NCI-H82 (cell line): ENCODE measurements around the gene PDCD10.

ENCODE experiments used
- DNase-seq: peaks from one replicate; lab custom pipeline; 2025; lab: John Stamatoyannopoulos, UW

The PDCD10 gene

DNA sequence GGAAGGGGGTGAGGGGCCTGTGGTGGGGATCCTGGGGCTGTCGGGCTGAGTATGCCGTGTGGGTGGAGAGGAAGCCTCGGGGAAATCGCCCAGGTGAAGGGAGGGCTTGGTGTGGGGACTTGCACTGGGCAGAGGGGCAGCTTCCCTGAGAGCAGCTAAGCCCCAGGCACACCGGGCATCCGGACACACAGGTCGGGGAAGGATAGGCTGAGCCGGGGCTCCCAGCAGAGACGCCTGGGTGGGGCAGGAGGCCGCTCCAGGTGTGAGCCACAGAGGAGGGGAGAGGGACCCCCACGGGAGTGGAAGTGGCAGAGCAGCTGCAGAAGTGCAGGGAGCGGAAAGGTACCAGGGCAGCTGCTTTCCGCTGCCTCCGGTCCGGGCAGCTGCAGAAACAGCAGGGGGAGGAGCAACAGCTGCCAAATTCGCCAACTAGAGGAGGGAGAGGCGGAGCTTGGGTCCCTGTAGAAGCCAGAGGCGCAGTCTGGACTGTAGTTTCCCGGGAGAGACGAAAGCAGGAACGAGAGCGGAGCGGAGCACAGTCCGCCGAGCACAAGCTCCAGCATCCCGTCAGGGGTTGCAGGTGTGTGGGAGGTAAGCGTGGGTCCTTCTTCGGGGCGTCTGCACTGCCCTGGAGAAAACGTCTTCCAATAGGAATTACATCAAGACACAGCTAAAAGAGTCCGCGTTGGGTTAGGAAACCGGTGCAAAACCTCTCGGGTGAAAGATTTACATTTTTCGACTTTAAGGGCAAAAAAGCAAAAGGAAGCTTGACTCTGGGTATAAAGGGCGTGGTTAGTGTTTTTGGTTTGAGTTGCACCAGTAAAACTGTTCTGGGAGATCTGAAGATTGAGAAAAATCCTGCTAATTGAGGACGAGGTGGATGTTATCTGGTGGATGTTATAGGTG, 794 bp upstream of the PDCD10 start, which contains the start of gene SERPINI1:
Gene SERPINI1, plus strand, starts transcription at position 489 of the 906 bp plus-strand sequence. CDS start 53,408 bp downstream, outside the sequence.
- peak; percentile 98 for DNase-seq

GRCh38 chr3:167733961-167734497, 663 bp downstream of the PDCD10 start:
- DNase-seq: peak; percentile 54

GRCh38 chr3:167732313-167733065, 2.2 kb downstream of the PDCD10 start:
- no peak for DNase-seq

- no peak for DNase-seq
These were observed 3.3 kb downstream of the PDCD10 start for GRCh38 chr3:167731393-167731792.

DNA sequence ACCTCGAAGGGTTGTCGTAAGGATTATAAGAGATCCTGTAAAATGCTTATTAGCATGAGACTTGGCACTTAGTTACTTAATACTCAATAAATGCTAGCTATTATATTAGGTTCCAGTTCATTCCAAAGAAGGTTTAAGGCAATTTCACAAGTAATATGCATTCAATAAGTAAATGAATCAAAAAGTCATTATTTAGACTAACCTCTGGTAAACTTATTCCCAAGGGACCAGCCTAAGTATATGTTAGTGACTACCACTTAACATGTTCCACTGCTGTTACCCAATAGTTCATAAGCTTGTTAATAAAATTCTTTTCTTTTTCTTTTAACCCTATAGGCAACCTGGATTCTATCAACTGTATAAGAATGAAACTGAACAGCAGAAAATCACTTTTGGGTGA, 5.1 kb downstream of the PDCD10 start:
- peak; percentile 69 for DNase-seq

DNA sequence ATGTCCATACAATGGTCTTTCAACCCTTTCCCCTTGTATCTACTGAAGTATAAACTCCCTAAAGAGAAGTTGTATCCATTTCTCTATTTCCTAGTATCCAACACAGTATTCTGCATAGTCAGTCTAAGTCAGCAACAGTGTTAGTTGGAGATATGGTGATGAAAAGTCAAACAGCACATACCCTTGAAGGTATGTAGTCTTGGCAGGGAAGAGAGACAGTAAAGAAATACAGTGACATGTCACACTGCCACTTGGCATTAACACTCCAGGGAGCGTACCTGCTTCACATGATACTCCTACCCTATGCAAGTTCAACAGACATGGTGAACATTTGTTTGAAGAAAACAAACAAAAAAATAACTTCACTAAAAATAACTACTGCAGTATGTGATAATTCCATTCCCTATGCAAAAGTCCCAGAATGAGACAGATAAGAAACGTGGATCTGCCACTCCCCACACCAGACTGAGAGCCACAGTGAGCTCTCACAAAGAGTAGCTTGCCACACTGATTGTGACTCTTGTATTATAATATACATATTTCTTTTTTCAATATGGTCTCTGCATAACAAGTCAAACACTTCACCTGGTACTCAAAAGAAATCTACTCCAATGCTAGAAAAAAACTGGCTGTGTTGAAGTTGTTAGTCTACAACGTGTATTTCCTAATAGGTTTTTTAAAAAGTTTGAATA, 5.9 kb downstream of the PDCD10 start:
- no peak for DNase-seq

- no peak for DNase-seq
These were observed 6.5 kb downstream of the PDCD10 start for GRCh38 chr3:167728176-167728575.

GRCh38 chr3:167723872-167724271, 10.8 kb downstream of the PDCD10 start:
- no peak for DNase-seq

DNA sequence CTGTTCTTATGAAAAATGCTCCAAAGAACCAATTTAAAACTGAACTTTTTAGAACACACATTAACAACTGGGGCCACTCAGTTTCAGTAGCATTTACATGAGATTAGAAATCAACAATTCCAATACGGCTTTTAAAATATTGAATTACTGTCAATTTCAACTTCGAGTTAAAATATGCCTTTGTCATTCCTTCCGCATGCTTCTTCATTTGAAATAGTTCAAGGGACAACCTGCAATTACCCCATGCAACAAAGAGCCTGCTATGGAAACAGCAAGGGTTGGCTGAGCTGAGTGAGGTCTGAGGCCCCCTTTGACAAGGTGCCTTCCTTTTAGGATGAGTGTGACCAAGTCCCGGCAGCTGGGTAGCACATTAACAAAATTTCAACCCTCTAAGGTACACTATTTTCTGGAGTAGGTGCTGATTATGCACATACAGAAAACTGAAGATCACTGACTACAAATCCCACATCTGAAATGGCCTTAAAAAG, 11.6 kb downstream of the PDCD10 start:
- no peak for DNase-seq

DNA sequence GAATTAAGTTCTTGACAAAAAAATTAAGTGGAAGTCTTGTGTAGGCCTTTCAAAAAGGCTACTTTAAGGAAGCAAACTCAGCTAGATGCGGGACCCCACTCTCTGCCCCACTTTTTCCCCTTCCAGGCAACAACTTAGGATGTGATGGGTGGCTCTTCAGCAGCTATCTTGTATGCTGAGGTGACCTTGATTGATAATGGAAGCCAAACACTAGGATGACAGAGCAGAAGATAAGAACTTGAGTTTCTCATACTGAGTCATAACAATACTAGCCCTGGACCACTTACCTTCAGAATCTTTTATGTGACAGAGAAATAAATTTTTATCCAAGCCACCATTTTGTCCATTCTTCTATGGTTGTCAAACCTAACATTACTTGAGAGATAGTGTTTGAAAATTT, 16.1 kb downstream of the PDCD10 start:
- DNase-seq: no peak

DNA sequence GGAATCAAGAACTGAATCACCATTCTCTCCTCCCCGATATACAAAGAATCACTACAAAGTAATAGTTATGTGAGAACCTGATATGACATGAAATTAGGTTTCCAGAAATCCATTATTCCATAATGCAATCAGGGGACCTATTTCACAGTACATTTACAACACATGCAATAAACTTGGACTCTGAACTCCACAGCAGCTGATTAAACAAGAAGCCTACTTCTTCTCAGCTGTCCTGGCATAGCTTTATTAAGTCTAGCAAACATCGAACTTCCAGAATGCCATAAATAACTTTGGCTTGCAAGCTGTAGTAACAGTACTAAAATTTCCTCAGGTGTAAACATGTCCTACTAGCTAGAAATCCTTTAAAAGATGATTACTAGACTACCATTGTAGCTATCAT, 17.8 kb downstream of the PDCD10 start:
- DNase-seq: no peak

DNA sequence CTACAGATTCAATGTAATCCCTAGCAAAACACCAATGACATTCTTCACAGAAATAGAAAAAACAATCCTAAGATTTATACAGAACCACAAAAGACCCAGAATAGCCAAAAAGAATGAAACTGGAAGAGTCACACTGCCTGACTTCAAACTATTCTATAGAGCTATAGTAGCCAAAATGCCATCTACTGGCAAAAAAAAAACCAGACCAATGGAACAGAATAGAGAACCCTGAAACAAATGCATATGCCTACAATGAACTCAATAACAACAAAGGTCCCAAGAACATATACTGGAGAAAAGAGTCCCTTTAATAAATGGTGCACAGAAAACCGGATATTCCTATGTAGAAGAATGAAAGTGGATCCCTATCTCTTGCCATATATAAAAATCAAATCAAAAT, 19.8 kb downstream of the PDCD10 start:
- DNase-seq: no peak

DNA sequence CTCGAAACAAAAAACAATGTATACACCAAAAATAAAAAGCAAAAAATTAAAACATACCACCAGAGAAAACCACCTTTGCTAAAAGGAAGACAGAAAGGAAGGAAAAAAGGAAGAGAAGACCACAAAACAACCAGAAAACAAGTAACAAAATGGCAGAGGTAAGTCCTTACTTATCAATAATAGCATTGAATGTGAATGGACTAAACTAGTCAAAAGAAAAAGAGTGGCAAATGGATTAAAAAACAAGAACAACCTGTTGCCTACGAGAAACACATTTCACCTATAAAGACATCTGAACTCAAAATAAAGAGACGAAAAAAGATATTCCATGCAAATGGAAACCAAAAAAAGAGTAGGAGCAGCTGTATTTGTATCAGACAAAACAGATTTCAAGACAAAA, 22.2 kb downstream of the PDCD10 start:
- DNase-seq: no peak

- DNase-seq: no peak
These were observed 23.3 kb downstream of the PDCD10 start for GRCh38 chr3:167711439-167711838.

- DNase-seq: no peak
These were observed 24.1 kb downstream of the PDCD10 start for GRCh38 chr3:167710552-167710951.

- DNase-seq: no peak
These were observed 25.0 kb downstream of the PDCD10 start for GRCh38 chr3:167709690-167710089.

DNA sequence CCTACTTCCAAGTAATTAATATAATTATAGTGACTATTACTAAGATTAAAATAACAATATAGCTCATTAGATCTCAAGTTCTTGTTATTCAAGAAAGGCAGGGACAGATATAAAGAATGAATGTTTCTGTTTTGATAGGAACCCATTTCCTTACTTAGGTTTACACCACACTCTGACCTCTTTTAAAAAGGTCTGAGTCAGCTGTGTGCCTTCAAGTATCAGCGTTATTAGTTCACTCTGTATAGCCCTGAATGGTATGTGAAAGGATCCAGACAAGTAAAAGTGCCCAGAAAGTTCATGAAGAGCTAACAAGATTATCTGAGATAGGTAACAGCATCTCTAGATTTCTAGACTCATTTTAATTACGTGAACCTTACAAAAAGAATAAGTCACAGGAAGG, 28.9 kb downstream of the PDCD10 start:
- DNase-seq: no peak

- DNase-seq: no peak
These were observed 33.8 kb downstream of the PDCD10 start for GRCh38 chr3:167700926-167701325.

- DNase-seq: no peak
These were observed 34.6 kb downstream of the PDCD10 start for GRCh38 chr3:167700046-167700445.

DNA sequence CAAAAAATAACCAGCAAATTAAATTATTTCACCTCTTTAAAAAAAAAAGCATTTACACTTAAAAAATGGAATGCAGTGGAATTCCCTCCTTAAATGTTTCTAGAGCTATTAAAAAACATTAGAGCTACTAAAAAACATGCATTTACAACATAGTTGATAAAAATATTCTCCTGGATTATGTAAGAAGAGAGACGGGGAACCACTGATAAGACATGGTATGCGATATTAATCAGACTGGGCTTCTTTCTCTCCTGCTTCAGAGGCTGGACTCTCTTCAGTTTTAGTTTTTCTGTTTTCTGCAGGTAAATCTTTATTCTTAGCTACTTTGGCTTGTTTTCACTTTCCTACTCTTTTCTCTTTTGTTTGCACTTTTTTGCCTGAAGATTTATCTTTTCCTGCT, 40.6 kb downstream of the PDCD10 start:
- no peak for DNase-seq

GRCh38 chr3:167691366-167691765, 43.3 kb downstream of the PDCD10 start:
- no peak for DNase-seq

DNA sequence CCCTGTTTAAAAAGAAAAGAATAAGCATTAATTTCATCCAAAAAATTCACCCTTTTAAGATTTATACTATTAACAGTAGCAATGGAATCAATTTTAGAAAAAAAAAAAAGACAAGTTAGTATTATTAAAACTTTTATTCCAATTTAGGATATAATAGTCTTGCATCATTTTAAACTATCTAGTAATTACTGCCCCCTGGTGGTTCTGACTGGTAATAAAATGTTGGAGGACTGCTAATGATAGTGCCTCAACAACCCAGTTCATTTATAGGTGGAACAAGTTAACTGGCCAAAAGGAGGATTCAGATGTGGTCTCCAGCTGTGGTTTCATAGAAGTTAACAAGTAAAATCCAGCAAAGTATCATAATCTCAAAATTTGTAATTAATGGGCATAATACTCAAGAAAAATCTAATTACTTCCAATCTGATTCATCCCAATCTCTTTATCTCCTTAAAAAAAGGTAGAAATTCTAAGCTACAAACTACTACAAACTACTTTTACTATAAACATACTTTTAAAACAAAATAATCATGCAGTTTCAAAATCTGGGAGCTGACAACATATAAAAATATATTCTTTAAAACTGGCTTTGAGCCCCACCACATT, 50.2 kb downstream of the PDCD10 start:
- peak; percentile 93 for DNase-seq
